HG03342 (cell line): Measurements from ENCODE around the gene HINT1.
"Not testable (repeated sequence)": the region's sequence is repeated elsewhere in the genome, so short reads cannot be mapped to it uniquely, and the experiment has no call there.

Experiments used
- ATAC-seq: cut with Tn5 transposase; IDR thresholded peaks from one replicate; pipeline ENCODE4 v1.9.1; 2021; ENCODE audit warnings: mild to moderate bottlenecking, moderate library complexity; ENCODE audit not compliant: unreplicated experiment

Gene HINT1

GRCh38 chr5:131171276-131171810 is 6.3 kb upstream of the HINT1 start:
- no peak for ATAC-seq

- peak; percentile 98 for ATAC-seq
Observed at GRCh38 chr5:131170540-131171275, 5.7 kb upstream of the HINT1 start, which contains the start of gene LYRM7. Gene LYRM7 (plus strand): TSS chr5:131170944. CDS start chr5:131171021, 77 bp downstream.

DNA sequence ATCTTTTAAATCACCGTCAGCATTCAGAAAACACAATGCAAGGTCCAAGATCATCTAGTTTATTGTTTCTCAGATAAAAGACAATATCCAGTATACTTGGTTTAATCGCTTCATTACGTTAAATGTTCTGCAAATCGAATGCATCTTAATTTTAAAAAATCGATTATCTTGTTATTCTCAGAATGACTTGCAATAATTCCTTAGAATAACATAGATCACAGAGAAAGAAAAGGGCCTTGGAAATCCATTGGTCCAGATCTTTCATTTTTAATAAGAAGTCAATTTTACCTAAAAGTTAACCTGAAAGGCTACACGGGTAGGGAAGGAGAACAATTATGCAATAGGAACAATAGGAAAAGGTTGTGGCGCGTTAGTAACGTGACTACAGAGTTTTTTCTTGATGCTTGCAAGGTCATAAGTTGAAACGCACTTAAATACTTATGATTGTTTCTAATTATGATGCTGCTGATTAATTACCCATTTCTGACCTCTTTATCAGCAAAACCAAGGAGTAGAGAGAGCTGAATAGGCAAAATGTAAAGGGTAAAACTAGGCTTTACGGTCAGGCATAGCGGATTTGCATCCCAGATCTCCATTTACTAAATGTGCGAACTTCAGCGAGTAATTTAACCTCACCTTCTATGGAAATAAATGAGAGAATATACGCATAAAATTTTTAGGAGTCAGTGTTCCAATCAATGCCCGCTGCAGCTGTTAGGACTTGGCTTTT is 4.9 kb upstream of the HINT1 start:
- no peak for ATAC-seq

DNA sequence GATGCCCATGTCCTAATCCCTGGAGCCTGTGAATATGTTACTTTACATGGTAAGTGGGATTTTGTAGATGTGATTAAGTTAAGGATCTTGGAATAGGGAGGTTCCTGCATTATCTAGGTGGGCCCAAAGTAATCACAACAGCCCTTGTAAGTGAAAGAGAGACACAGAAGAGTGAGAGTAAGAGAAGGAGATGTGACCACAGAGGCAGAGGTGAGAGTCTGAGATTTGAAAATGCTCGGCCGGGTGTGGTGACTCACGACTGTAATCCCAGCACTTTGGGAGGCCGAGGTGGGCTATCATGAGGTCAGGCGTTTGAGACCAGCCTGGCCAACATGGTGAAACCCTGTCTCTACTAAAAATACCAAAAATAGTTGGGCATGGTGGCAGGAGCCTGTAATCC is 2.6 kb upstream of the HINT1 start:
- ATAC-seq: no peak

- ATAC-seq: peak; percentile 63
Observed at GRCh38 chr5:131164191-131165118, 601 bp downstream of the HINT1 start.

DNA sequence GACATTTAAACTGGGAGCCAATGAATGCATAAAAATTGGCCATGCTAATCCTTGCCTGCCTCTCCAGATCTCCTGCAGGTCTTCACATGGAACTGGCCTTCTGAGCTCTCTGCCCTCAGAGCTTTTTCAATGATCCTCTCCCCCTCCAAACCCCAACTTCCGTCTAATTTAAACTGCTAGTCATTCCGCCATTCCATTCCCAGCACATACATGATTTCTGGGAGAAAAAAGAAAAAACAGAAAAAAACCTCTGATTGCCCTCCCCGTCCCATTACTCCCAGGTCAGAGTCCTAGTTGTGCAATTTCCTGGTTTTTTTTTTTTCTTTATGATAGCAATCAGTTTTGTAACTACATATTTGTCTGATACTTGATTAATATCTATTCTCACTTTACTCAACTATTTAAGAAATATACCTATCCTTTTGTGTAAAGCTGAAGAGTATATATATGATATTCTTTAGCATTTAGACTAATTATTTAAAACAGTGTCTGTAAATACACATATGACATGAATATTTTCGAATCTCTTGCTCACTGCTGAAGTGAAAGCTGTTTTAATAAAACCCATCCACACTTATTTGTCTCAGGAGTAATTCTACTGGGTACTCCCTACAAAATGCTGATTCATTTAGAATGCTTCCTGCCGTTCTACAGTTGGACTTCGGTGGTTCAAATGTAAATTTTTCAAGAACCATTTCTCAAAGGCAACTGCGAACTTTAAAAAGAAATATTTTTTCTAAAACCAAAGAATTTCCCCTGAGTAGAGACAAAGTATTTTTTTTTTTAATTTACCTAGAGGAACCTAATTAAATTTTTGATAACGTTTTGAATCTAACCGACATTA is 1.6 kb downstream of the HINT1 start:
- no peak for ATAC-seq

- no peak for ATAC-seq
Observed at GRCh38 chr5:131160134-131160533, 4.9 kb downstream of the HINT1 start.

DNA sequence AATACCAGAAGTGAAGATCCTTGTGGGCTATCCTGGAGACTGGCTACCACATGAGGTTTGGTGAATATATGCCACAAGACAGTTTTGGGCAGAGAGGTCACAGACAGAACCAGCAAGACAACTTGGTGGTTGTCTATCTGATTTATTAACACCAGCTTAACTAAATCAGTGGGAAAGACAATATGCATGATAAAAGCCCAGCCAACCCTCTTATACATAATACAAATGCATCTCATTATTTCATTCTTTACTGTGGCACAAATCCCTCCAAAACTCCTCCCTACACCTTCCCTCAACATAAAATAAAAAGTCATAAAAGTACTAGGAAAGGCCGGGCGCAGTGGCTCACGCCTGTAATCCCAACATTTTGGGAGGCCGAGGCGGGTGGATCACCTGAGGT is 8.1 kb downstream of the HINT1 start:
- ATAC-seq: no peak

DNA sequence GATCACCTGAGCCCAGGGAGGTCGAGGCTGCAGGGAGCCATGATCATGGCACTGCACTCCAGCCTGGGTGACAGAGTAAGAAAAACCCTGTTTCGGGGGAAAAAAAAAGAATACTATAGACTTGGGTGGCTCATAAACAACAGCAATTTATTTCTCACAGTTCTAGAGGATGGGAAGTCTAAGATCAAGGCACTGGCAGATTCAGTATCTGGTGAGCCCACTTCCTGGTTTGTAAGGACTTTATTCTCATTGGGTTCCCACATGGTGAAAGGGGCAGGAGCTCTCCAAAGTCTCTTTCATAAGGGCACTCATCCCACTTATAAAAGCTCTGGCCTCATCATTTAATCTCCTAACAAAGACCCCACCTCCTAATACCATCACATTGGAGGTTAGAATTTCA is 8.7 kb downstream of the HINT1 start:
- ATAC-seq: no peak

- ATAC-seq: no peak
Observed at GRCh38 chr5:131151216-131151615, 13.8 kb downstream of the HINT1 start.

DNA sequence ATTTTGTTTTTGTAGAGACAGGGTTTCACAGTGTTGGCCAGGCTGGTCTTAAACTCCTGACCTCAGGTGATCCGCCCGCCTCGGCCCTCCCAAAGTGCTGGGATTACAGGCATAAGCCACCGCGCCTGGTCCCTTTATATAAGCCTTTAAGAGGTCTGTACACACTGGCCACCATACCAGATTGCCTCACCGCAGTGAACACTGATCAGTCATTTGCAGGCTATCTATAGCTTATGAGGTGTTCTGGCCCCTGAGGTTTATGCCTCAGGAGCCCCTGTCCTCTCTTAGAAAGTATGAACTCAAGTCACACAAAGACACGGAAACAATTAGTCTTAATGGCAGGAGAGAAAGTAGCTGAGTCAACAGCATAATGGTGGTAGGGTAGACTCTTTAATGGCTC is 14.6 kb downstream of the HINT1 start:
- no peak for ATAC-seq

DNA sequence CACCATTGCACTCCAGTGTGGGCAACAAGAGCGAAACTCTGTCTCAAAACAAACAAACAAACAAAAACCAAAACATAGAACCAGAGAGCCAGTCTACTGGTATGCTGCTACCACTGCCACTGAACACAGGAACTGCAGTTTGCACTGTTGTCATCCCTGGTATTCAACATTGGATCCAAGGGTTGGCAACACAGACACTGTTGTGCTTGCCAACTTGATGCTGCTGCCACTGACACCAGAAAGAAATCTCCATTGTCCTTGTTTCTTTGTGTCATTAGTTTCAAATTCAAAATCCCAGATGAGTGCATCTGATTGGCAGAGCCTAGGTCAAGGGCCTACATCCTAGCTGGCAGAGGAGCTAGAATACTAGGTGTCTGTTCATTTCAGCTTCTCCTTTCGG is 16.2 kb downstream of the HINT1 start:
- no peak for ATAC-seq

GRCh38 chr5:131147258-131147657 is 17.8 kb downstream of the HINT1 start:
- no peak for ATAC-seq

DNA sequence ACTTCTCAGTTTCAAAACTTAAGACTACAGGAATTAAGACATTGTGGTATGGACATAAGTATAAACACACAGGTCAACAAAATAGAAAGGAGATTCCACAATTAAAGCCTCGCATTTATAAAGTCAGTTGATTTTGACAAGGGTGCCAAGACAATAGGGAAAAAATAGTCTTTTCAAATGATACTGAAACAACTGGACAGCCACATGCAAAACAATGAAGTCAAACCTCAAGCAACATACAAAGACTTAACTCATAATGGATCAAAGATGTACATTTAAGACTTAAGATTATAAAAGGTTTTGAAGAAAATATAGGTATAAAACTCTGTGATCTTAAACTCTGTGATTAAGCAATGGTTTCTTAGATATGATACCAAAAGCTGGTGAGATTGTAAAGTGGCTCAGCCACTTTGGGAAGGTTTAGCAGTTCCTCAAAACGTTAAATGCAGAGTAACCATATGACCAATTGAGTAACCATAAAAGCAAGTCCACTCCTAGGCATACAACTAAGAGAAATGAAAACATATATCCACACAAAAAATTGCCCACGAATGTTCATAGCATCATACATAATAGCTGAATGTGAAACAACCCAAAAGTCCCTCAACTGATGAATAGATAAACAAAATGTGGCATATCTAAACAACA is 22.0 kb downstream of the HINT1 start:
- no peak for ATAC-seq

DNA sequence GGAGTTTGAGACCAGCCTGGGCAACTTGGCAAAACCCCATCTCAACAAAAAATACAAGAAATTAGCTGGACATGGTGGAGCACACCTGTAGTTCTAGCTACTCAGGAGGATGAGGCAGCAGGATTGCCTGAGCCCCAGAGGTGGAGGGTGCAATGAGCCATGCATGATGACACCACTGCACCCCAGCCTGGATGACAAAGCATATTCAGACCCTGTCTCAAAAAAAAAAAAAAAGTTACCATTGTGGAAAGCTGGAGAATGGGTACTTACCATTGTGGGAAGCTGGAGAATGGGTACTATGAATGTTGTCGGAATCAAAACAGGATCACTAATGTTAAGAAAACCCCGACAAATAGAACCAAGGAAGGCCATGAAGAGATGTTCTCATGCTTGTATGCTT is 25.7 kb downstream of the HINT1 start:
- no peak for ATAC-seq

DNA sequence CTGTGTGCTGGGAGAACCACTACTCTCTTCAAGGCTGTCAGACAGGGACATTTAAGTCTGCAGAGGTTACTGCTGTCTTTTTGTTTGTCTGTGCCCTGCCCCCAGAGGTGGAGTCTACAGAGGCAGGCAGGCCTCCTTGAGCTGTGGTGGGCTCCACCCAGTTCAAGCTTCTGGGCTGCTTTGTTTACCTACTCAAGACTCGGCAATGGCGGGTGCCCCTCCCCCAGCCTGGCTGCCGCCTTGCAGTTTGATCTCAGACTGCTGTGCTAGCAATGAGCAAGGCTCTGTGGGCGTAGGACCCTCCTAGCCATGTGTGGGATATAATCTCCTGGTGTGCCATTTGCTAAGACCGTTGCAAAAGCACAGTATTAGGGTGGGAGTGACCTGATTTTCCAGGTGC is 26.6 kb downstream of the HINT1 start:
- not testable (repeated sequence) for ATAC-seq

DNA sequence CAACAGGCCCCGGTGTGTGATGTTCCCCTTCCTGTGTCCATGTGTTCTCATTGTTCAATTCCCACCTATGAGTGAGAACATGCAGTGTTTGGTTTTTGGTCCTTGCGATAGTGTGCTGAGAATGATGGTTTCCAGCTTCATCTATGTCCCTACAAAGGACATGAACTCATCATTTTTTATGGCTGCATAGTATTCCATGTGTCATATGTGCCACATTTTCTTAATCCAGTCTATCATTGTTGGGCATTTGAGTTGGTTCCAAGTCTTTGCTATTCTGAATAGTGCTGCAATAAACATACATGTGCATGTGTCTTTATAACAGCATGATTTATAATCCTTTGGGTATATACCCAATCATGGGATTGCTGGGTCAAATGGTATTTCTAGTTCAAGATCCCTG is 32.0 kb downstream of the HINT1 start:
- not testable (repeated sequence) for ATAC-seq

- no peak for ATAC-seq
Observed at GRCh38 chr5:131129306-131129705, 35.8 kb downstream of the HINT1 start.

DNA sequence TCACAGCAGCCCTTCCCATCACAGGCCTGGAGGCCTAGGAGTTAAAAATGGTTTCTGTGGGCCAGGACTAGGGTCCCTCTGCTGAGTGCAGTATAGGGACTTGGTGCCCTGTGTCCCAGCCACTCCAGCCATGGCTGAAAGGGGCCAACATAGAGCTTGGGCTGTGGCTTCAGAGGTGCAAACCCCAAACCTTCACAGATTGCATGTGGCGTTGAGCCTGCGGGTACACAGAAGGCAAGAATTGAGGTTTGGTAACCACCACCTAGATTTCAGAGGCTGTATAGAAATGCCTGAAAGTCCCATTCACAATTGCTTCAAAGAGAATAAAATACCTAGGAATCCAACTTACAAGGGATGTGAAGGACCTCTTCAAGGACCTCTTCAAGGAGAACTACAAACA is 37.8 kb downstream of the HINT1 start:
- not testable (repeated sequence) for ATAC-seq

DNA sequence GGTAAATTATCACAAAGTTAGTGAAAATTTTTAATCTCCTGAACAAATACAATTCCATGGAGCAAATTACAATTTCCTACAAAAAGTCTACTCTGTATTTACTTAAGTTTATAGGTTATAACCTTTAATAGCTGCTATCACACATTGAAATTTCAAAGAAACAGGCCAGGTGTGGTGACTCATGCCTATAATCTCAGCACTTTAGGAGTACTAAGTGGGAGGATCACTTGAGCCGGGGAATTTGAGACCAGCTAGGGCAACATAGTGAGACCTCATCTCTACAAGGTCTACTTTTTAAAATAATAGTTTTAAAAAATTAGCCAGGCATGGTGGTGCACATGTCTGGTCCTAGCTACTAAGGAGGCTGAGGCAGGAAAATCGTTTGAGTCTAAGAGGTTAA is 50.3 kb downstream of the HINT1 start:
- no peak for ATAC-seq
